ENCODE measurements around the gene COL1A2.

The COL1A2 gene

DNA sequence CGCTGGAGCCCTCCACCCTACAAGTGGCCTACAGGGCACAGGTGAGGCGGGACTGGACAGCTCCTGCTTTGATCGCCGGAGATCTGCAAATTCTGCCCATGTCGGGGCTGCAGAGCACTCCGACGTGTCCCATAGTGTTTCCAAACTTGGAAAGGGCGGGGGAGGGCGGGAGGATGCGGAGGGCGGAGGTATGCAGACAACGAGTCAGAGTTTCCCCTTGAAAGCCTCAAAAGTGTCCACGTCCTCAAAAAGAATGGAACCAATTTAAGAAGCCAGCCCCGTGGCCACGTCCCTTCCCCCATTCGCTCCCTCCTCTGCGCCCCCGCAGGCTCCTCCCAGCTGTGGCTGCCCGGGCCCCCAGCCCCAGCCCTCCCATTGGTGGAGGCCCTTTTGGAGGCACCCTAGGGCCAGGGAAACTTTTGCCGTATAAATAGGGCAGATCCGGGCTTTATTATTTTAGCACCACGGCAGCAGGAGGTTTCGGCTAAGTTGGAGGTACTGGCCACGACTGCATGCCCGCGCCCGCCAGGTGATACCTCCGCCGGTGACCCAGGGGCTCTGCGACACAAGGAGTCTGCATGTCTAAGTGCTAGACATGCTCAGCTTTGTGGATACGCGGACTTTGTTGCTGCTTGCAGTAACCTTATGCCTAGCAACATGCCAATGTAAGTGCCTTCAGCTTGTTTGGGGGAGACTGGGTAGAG, at the start of gene COL1A2:
COL1A2 (plus strand) TSS at position 459 of the 704 bp plus-strand sequence; CDS start at position 596, 137 bp downstream.
- Mint-ChIP-seq H3K27ac (no peak within 1 kb of the TSS), H3K9me3 (no peaks in the 10 kb centered on the region), H3K4me1 (peaks cover 11% of the 10 kb centered on the region), H3K36me3 (no peaks in the 10 kb centered on the region), H3K4me3 (peak within 1 kb of the TSS; percentile 24)
- DNase-seq (ENCODE audit: low spot score in 2 of 2) (no peak), ATAC-seq (peak; percentile 35)

DNA sequence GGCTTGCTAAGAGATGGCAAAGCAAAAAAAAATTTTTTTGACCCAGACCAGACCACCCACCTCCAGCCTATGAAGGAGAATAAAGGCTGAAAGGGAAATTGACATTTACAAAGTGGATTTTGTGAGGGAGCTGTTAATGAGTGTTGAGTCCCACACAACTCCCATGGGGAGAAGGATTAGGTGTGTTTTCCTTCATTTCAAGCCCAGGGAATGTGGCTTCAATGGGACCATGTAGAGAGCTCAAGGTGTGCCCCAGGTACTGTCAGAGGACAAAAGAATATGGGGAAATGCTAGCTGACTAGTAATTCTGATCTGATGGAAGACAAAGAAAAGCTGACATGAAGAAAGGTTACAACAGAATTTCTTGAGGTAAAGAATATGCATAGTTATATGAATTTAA, 48.8 kb upstream of the COL1A2 start:
- Mint-ChIP-seq H3K36me3 (no peaks in the 10 kb centered on the region), H3K4me3 (no peak overlapping the region), H3K27ac (no peak overlapping the region), H3K9me3 (no peaks in the 10 kb centered on the region), H3K4me1 (no peaks in the 10 kb centered on the region)
- ATAC-seq (no peak), DNase-seq (ENCODE audit: low spot score in 2 of 2) (no peak)

DNA sequence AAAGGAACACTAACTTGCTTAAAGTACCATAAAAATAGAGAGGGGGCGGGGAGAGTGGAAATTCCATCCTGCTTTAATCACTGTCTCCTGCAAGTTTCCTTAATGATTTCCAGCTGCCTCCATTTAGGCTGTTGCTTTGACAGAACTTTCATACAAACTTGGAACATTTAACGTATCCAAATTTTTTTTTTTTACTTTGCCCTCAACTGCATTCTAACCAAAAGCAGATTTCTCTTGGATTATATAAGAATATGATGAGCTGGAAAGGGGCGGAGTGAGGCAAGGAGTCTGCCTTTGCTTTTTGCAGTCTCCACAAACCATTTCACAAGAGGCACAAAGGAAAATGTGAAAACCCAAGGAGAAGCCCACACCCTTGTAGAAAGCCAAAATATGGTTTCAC, 46.6 kb upstream of the COL1A2 start:
- Mint-ChIP-seq H3K36me3 (no peaks in the 10 kb centered on the region), H3K9me3 (no peaks in the 10 kb centered on the region), H3K4me3 (no peak overlapping the region), H3K27ac (no peak overlapping the region), H3K4me1 (no peaks in the 10 kb centered on the region)
- no peak for ATAC-seq
- DNase-seq (ENCODE audit: low spot score in 2 of 2): no peak

DNA sequence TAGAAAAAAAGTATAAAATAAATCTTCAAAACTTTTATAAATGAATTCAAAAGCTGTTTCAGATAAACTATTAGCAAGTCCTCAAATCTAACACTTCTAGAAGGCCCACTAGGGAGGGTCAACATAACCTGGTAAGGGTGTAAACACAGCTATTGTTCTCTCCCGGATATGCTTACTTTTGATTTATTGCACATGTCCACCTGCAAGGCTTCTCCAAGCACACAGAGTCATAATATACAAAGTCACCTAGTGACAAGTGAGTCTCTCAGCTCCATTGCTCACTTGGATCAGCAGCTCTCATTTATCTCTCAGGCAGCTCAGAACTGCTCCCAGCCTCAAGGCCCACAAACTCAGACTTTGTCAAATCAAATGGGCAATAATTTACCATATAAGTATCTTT, 44.0 kb upstream of the COL1A2 start:
- ATAC-seq (no peak), DNase-seq (ENCODE audit: low spot score in 2 of 2) (no peak)
- Mint-ChIP-seq H3K27ac (no peak overlapping the region), H3K4me3 (no peak overlapping the region), H3K4me1 (no peaks in the 10 kb centered on the region), H3K36me3 (no peaks in the 10 kb centered on the region), H3K9me3 (peaks cover 2% of the 10 kb centered on the region)

DNA sequence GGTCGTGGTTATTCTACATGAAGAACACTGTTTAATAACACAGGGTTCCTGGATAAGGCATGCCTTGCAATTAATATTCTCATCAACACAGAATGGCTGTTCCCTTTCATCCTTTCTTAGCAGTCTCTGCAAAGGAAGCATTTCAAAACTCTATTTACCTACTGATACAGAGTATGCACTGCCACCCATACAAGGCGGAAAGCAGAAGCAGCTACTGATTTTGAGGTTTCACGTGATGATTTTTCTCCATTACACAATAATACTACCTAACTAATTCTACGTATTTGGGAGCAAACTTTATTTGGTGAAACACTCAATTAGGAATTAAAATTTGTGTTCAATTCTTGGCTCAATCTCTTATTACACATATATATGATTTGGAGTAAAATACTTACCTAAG, 43.0 kb upstream of the COL1A2 start:
- Mint-ChIP-seq H3K27ac (no peak overlapping the region), H3K4me3 (no peak overlapping the region), H3K4me1 (no peaks in the 10 kb centered on the region), H3K36me3 (no peaks in the 10 kb centered on the region), H3K9me3 (peaks cover 2% of the 10 kb centered on the region)
- DNase-seq (ENCODE audit: low spot score in 2 of 2): no peak
- no peak for ATAC-seq

DNA sequence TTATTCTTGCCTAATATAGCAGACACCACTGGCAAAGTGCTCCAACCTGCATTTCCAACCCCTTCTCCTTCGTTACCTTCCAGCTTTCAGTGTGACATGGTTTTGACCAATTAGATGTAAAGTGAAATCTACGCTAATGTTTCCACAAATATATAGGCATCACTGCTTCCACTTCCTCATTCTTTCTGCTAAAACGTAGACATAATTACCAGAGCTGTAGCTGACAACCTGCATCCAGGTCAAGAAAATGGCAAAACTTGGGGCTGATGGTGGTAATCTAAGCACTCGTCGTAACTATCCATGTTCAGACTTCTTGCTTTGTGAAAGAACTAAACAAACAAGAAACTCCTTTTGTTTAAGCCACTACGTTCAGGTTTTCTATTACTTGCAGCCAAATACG, 41.8 kb upstream of the COL1A2 start:
- no peak for ATAC-seq
- no peak for DNase-seq (ENCODE audit: low spot score in 2 of 2)
- Mint-ChIP-seq H3K4me3 (no peak overlapping the region), H3K4me1 (no peaks in the 10 kb centered on the region), H3K36me3 (no peaks in the 10 kb centered on the region), H3K9me3 (peaks cover 4% of the 10 kb centered on the region), H3K27ac (no peak overlapping the region)

DNA sequence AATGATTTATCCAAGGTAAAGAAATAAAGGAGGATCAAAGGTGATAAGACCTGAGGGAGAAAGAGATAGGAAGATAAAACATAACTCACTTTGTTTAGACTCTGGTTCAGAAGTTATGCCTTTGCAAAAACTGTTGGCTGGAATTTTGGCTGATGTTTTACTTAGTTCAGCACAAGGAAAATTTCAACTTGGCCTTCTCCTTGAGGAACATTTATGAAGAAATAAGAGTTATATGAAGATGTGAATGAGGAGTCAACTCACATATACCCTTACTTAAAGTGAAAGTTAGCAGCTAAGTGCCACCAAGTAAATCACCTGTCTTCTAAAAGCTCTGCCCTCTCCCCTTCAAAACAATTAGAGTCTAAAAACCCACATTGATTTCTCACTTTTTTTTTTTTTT, 39.7 kb upstream of the COL1A2 start:
- H3K4me3 Mint-ChIP-seq: no peak overlapping the region
- H3K9me3 Mint-ChIP-seq: peaks cover 5% of the 10 kb centered on the region
- no peaks in the 10 kb centered on the region for H3K36me3 Mint-ChIP-seq
- ATAC-seq (no peak), DNase-seq (ENCODE audit: low spot score in 2 of 2) (no peak)
- H3K27ac Mint-ChIP-seq: no peak overlapping the region
- no peaks in the 10 kb centered on the region for H3K4me1 Mint-ChIP-seq

DNA sequence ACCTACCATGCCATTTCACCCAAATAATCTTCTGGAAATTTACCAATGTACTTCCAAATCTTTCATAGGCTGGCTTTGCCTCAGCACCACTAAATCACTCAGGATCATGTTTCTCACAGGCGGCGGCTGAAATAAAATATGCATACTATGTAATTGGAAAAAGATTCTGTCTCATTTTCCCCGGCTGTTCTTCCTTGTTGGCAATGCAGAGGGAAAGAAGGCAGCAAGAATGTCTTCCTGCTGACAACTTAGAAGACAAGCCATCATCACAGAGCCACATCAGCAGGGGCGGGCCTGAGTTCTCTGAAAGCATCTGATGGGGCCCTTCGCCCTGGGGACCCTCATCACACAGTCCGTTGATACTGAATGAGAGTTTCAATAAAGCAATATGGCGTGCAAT, 39.2 kb upstream of the COL1A2 start:
- ATAC-seq (no peak), DNase-seq (ENCODE audit: low spot score in 2 of 2) (no peak)
- no peaks in the 10 kb centered on the region for H3K4me1 Mint-ChIP-seq
- no peaks in the 10 kb centered on the region for H3K36me3 Mint-ChIP-seq
- no peak overlapping the region for H3K27ac Mint-ChIP-seq
- H3K4me3 Mint-ChIP-seq: no peak overlapping the region
- peaks cover 5% of the 10 kb centered on the region for H3K9me3 Mint-ChIP-seq

DNA sequence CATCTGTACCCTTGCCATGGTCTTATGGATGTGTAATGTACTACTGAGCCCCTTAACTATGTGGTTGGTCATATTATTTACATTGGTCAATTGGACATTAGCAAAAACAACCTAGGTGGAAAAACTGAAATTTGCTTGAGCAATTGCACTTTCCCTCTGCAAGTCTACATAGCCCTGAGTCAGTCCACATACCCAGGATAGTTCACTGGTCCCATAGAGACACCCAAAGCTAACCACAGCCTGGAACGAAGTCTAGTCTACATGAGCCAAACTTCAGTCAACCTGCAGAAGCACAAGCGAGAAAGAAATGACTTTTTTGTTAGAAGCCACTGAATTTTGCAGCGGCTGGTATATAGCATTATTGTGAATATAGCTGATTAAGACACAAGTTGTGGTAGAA, 37.6 kb upstream of the COL1A2 start:
- Mint-ChIP-seq H3K4me1 (no peaks in the 10 kb centered on the region), H3K27ac (no peak overlapping the region), H3K36me3 (no peaks in the 10 kb centered on the region), H3K4me3 (no peak overlapping the region), H3K9me3 (peaks cover 5% of the 10 kb centered on the region)
- ATAC-seq (no peak), DNase-seq (ENCODE audit: low spot score in 2 of 2) (no peak)

DNA sequence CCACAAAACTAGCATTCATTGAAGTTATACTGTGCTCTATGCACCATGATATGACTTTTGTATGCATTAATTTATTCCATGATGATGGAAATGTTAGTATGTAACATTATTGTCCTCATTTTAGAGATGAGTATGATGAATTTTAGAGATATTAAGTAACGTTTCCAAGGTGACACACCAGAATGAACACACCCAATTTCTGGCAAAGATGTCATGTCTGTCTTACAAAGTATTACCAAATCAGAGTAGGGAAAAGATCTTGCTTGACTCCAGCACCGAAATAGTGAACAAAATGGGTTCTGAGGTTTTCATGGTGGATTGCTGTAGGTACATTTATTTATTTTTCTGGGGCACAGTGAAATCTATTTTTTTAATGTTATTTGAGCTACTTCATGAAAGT, 33.8 kb upstream of the COL1A2 start:
- Mint-ChIP-seq H3K4me1 (no peaks in the 10 kb centered on the region), H3K4me3 (no peak overlapping the region), H3K9me3 (peaks cover 7% of the 10 kb centered on the region), H3K36me3 (no peaks in the 10 kb centered on the region), H3K27ac (no peak overlapping the region)
- no peak for ATAC-seq
- no peak for DNase-seq (ENCODE audit: low spot score in 2 of 2)

DNA sequence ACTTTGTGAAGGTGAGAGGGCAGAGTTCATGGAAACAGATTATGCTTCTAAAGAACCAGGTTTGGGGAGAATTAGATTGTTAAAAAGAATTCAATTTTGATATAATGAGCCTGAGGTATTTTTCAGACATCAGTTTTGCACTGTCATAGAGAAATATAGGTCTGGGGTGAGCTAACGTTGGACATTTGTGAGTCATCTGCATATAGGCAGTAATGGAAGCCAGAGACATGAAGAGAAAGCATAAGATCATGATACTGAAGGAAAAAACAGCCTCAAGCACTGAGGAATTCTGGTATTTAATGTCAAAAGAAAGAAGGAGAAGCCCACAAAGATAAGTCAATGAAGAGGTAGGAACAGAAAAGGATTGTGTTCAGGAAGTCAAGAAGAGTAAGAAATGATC, 32.4 kb upstream of the COL1A2 start:
- ATAC-seq: no peak
- no peaks in the 10 kb centered on the region for H3K36me3 Mint-ChIP-seq
- no peak overlapping the region for H3K4me3 Mint-ChIP-seq

DNA sequence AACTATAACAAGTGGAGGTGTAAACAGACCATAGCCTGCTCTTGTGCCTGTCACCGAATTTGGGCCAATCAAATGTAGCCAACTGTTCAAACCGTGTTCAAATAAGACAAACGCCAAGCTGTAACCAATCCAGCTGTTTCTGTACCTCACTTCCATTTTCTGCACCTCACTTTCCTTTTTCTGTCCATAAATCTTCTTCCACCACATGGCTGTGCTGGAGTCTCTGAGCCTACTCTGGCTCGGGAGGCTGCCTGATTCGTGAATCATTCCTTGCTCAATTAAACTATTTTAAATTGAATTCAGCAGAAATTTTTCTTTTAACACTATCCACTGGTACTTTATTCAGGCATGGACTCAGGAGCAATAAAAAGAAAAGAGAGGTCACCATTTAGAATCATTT, 29.9 kb upstream of the COL1A2 start:
- DNase-seq (ENCODE audit: low spot score in 2 of 2) (no peak), ATAC-seq (no peak)
- Mint-ChIP-seq H3K9me3 (peaks cover 3% of the 10 kb centered on the region), H3K4me3 (no peak overlapping the region), H3K4me1 (no peaks in the 10 kb centered on the region), H3K36me3 (no peaks in the 10 kb centered on the region), H3K27ac (no peak overlapping the region)

More for the DNA sequence above, 32.4 kb upstream of the COL1A2 start:
- Mint-ChIP-seq H3K27ac (no peak overlapping the region), H3K4me1 (no peaks in the 10 kb centered on the region), H3K9me3 (peaks cover 7% of the 10 kb centered on the region)
- DNase-seq (ENCODE audit: low spot score in 2 of 2): no peak

DNA sequence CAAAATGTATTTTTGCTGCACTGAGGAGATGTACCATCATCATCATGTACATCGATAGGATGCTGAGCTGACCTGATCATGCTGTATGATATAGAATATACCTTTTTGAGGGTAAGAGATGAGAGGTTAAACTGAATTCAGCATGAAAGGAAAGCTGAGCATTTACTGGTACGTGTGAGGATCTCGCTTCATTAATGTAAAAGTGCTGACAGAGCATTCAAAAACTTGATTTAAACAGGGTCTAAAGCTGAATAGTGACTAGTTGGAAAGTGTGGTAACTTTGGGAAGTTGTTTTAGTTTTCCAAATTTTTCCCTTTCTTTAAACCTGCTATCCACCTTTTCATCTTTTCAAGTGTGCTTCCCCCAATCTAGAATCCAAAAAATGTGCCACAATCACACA, 28.5 kb upstream of the COL1A2 start:
- H3K36me3 Mint-ChIP-seq: no peaks in the 10 kb centered on the region
- no peaks in the 10 kb centered on the region for H3K4me1 Mint-ChIP-seq
- H3K9me3 Mint-ChIP-seq: peaks cover 3% of the 10 kb centered on the region
- no peak overlapping the region for H3K4me3 Mint-ChIP-seq
- no peak for DNase-seq (ENCODE audit: low spot score in 2 of 2)
- no peak for ATAC-seq
- no peak overlapping the region for H3K27ac Mint-ChIP-seq

DNA sequence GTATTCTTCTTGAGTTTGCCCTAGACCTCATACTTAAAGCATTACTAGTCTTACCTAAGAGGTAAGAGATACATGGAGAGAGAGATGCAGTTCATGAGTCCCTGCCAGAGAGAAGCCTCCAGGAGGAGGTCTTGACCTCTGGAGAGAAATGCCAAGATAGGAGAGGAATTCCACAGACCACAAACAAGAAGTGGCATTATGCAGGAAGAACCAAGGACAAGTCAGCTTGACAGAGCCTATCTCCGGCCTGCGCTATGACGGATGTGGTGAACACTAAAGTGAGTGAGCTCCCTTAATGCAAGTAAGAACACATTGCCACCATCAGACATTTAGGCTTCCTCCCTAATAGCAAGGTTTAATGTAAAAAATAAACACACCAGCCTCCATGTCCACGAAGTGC, 27.9 kb upstream of the COL1A2 start:
- DNase-seq (ENCODE audit: low spot score in 2 of 2) (no peak), ATAC-seq (no peak)
- Mint-ChIP-seq H3K4me3 (no peak overlapping the region), H3K36me3 (no peaks in the 10 kb centered on the region), H3K4me1 (no peaks in the 10 kb centered on the region), H3K27ac (no peak overlapping the region), H3K9me3 (peaks cover 3% of the 10 kb centered on the region)

DNA sequence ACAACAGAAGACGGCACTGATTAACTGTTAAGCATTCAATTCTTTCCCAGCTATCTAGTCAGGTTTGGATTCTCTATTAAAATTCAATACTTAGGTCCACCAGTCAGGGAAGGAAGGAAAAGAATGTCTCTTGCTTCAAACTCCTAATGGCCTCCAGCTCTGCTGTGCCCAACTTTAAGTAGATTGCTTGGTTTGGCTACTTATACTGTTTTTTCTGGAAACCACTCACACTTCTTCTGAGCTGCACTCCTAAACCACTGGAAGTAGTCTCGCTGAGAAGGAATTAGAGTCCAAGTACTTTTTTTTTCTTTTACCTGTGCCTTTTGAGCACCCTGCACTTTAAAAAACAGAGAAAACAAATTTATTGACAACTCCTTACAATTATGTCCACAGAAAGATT, 26.7 kb upstream of the COL1A2 start:
- ATAC-seq (no peak), DNase-seq (ENCODE audit: low spot score in 2 of 2) (no peak)
- H3K36me3 Mint-ChIP-seq: no peaks in the 10 kb centered on the region
- H3K4me1 Mint-ChIP-seq: no peaks in the 10 kb centered on the region
- H3K9me3 Mint-ChIP-seq: no peaks in the 10 kb centered on the region
- no peak overlapping the region for H3K4me3 Mint-ChIP-seq
- H3K27ac Mint-ChIP-seq: no peak overlapping the region

DNA sequence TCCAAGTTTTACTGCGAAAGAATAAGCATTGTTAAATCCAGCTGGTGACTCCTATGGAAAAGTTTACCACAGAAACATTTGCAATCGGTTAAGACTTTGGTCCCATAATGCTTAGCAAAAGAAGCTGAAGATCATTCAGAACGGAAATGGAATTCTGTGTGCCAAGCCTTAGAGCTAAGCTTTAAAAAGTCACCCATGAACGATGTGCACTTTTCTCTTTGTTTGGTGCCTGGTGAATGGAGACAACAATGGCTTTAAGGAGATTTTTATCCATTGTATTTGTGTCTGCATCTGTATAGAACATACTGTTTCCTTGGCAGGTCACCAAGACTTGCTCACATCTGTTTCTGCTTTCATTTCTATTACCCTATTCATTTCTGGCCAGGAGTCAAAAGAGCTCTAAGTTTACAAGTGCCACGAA, 26.3 kb upstream of the COL1A2 start:
- DNase-seq (ENCODE audit: low spot score in 2 of 2): no peak
- no peak overlapping the region for H3K27ac Mint-ChIP-seq
- ATAC-seq: no peak
- H3K4me1 Mint-ChIP-seq: no peaks in the 10 kb centered on the region
- H3K36me3 Mint-ChIP-seq: no peaks in the 10 kb centered on the region
- no peaks in the 10 kb centered on the region for H3K9me3 Mint-ChIP-seq
- H3K4me3 Mint-ChIP-seq: no peak overlapping the region

DNA sequence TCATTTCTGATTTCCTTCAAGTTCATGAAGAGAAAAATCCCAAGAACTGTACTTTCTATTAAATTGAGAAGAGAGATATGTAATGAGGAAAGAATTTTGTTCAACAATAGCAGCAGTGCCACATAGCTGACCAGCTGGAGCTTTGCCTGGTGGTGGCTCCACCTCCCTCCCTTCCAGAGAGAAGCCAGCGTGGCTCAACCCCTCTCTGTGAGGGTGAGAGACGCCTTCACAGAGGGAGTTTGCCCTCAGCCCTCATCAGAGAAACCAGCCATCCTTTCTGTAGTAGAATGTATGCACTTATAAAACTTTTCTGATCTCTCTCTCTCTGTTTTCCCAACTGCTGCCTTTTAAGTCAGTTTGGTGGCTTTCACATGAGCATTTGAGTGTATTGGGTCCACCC, 20.5 kb upstream of the COL1A2 start:
- Mint-ChIP-seq H3K9me3 (no peaks in the 10 kb centered on the region), H3K4me3 (no peak overlapping the region), H3K4me1 (no peaks in the 10 kb centered on the region), H3K36me3 (no peaks in the 10 kb centered on the region), H3K27ac (no peak overlapping the region)
- no peak for ATAC-seq
- DNase-seq (ENCODE audit: low spot score in 2 of 2): no peak
